C4-2B (cell line): ENCODE results near the gene PREP.

ENCODE experiments used
- H3K27ac ChIP-seq: fragments of 450-650 bp; 2 replicates; pipeline ENCODE4 v1.5.1; 2017
- ZFX ChIP-seq: fragments of 450-650 bp; IDR thresholded peaks from 2 replicates; pipeline ENCODE4 v1.6.1; 2017
- TF ChIP-seq, protein P1 (sequence below): fragments of 450-650 bp; conservative IDR thresholded peaks from 2 replicates; pipeline ENCODE4 v1.5.1; 2017; ENCODE audit warnings: mild to moderate bottlenecking

The PREP gene

DNA sequence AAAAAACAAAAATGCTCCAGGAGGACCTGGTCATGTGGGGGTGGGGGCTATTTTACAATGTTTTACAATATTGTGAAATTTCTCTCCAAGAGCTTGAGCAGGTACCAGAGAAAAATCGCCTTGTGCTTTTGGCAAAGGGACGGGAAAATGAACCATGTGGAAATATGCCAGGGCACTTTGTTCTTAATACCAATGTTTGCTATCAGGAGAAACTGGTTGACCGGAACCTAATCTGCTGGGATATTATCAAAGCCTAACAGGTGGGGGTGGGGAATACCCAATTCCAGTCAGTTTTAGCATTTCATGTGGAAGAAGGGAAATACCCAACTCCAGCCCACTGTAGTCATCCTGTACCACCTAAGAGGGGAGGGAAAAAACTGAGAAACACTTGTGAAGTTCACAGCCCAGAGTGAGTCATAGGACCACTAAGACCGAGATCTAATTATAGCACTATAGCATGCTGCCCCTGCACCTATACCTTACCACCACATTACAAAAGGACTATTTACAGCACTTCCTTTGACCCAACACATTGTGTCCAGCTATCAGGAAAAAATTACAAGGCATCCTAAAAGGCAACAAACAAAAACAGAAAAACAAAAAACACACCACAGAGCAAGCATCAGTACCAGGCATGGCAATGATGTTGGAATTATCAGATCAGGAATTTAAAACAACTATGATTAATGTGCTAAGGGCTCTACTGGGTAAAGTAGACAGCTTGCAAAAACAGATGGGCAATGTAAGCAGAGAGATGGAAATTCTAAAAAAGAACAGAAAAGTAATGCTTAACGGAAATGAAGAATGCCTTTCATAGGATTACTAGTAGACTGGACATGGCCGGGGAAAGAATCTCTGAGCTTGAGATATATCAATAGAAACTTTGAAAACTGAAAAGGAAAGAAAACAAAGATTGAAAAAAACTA is 138.9 kb downstream of the PREP start:
- no peak for TF ChIP-seq ZFX
- TF ChIP-seq, protein P1, sequence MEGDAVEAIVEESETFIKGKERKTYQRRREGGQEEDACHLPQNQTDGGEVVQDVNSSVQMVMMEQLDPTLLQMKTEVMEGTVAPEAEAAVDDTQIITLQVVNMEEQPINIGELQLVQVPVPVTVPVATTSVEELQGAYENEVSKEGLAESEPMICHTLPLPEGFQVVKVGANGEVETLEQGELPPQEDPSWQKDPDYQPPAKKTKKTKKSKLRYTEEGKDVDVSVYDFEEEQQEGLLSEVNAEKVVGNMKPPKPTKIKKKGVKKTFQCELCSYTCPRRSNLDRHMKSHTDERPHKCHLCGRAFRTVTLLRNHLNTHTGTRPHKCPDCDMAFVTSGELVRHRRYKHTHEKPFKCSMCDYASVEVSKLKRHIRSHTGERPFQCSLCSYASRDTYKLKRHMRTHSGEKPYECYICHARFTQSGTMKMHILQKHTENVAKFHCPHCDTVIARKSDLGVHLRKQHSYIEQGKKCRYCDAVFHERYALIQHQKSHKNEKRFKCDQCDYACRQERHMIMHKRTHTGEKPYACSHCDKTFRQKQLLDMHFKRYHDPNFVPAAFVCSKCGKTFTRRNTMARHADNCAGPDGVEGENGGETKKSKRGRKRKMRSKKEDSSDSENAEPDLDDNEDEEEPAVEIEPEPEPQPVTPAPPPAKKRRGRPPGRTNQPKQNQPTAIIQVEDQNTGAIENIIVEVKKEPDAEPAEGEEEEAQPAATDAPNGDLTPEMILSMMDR, result no peak
- peak overlapping the region; percentile 59 for H3K27ac ChIP-seq

DNA sequence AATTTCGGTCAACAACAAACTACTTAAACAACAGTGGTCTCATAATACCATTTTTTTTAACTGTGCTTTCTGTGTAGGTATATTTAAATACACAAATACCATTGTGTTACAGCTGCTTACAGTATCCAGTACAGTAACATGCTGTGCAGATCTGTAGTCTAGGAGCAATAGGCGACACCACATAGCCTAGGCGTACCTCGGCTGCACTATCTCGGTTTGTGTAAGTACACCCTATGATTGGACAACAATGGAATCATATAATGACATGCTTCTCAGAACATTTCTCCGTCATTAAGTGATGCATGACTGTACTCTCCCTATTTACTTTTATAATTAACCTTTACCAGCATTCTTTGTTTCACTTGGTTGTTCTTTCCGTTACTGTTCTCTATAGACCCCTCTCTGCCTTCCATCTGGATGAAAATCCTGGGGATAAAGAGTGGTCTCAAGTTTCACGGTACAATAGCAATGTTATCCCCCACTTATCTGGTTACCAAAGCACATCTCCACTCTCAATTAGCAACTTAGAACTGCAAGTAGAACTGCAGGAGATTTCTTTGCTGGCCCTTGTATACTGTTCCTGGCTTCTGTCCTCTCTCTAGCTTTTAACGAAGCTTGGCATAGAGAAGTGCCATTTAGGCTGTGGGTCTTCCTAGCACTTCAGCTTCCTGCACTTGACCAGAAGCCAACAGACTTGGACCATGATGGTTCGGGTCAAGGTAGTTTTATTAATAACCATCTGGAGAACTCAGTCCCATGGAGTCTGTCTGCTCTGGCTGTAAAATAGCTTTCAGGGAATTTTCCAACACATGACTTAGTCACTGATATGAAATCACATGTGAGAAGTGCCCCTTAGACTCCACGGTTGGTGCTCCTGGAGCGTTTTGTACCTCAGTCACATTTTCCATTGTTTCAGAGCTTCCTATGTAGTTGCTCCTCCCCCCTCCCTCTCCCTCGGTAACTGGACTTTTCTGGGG is 142.7 kb downstream of the PREP start:
- H3K27ac ChIP-seq, result no peak overlapping the region

DNA sequence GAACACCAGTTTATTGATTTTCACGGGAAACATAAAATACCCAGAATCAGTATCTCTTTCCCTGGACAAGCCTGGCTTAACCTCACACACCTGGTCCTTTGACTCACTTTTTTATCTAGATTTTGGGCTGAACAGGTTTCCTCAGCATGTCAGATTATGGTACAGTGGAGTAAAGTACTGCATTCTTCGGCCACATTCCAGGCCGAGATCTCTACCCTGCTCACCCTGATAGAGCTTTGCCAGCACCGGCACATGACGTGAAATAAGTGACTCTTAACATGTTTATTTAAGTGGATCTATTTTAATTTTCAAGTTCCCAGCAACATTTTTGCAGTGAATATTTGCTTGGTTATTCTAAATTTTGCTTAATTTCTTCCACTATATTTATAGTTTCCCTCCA is 144.1 kb downstream of the PREP start:
- TF ChIP-seq, protein P1, result no peak
- TF ChIP-seq ZFX, result no peak
- H3K27ac ChIP-seq, result no peak overlapping the region

More for the DNA sequence above, 142.7 kb downstream of the PREP start:
- TF ChIP-seq, protein P1, result no peak
- TF ChIP-seq ZFX, result no peak

DNA sequence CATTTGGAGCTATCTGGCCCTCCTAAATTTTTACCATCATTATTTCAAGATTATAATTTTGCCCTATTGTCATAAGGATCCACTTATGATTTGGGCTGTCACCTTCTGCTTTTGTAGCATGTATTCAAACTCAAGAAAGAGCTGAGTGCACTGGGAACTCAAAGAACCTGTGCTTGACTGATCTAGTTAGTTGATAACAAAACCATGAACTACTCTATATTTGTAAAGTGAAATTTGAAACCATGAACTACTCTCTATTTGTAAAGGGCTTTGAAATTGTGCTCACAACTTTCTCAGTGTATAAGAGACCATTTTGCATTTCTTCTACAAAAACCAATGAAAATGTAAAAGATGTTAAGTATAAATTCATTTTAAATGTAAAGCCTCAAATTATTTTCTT is 145.5 kb downstream of the PREP start:
- H3K27ac ChIP-seq, result no peak overlapping the region
- TF ChIP-seq, protein P1, result no peak
- TF ChIP-seq ZFX, result no peak

DNA sequence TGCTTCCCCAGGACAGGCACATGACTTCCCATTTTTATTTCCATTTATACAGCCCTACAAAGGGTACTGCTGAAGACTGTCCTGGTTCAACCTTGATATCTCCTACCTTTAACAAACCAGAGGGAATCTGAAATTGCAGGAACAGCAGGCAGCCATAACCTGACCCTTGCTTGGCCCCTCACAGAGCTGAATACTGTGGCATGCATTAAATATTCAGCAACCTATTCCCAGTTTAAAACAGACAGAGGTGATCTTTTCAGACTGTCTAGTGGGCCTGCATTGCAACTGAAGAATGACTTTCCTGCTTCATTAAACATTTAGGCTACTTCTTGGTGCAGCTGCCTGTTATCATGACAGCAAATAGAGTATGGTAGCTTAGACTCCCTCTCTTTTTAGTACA is 146.3 kb downstream of the PREP start:
- TF ChIP-seq ZFX, result no peak
- peak overlapping the region; percentile 38; the same call in 1 of the 2 replicates for H3K27ac ChIP-seq

DNA sequence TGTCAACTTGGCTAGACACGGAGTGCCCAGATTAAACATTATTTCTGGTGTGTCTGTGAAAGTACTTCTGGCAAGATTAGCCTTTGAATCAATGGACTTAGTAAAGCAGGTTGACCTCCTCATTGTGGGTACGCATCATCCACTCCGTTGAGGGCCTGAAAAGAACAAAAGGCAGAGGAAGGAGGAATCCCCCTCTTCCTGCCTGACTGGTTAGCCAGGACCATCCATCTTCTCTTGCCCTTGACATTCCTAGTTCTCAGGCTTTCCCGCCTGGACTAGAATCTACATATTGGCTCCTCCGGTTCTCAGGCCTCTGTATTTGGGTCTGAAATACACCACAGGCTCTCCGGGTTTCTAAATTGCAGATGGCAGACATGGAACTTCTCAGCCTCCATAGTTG is 149.1 kb downstream of the PREP start:
- H3K27ac ChIP-seq, result no peak overlapping the region
- TF ChIP-seq, protein P1, result no peak
- no peak for TF ChIP-seq ZFX

DNA sequence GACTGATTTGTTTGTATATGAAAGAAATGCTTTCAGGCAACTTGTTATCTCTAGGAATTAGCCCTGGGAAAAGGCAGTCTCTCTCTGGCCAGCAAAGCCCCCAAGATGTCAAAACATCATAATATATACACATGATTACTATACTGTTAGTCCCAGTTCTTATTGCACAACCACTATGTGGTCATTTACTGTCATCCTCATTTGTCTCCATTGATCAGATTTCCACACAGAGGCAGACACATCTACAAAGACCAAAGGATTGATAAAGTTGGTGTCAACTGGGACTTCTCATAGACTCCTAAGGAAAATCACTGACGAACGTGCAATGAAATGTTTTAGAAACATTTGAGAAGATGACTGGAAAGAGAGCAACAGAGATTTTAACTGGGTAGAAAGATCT is 151.2 kb downstream of the PREP start:
- no peak for TF ChIP-seq ZFX
- TF ChIP-seq, protein P1, result no peak
- no peak overlapping the region for H3K27ac ChIP-seq
